ENCODE measurements around the gene SEPTIN3.

- no peak for TF ChIP-seq CTCF (optimal IDR thresholded peaks at IDR 0.05 in 1 of 3, IDR thresholded peaks at IDR 0.05 in 1 of 3, conservative IDR thresholded peaks at IDR 0.05 in 1 of 3; ENCODE audit: extremely low read depth in 1 of 3, insufficient read depth in 2 of 3, low read length in 3 of 3)
- TF ChIP-seq EZH2 (IDR thresholded peaks at IDR 0.05; ENCODE audit: low read length): no peak
These were observed 45.5 kb upstream of the SEPTIN3 start for GRCh38 chr22:41923595-41924276.
